GM15510 (cell line): ENCODE measurements around the gene CDH4.

ENCODE experiments used
- POLR2A ChIP-seq: IDR thresholded peaks from 3 replicates; pipeline ENCODE4 v1.6.1; 2011; ENCODE audit warnings: borderline replicate concordance; ENCODE audit not compliant: insufficient read length; ENCODE audit errors: extremely low read depth

CDH4 gene

DNA sequence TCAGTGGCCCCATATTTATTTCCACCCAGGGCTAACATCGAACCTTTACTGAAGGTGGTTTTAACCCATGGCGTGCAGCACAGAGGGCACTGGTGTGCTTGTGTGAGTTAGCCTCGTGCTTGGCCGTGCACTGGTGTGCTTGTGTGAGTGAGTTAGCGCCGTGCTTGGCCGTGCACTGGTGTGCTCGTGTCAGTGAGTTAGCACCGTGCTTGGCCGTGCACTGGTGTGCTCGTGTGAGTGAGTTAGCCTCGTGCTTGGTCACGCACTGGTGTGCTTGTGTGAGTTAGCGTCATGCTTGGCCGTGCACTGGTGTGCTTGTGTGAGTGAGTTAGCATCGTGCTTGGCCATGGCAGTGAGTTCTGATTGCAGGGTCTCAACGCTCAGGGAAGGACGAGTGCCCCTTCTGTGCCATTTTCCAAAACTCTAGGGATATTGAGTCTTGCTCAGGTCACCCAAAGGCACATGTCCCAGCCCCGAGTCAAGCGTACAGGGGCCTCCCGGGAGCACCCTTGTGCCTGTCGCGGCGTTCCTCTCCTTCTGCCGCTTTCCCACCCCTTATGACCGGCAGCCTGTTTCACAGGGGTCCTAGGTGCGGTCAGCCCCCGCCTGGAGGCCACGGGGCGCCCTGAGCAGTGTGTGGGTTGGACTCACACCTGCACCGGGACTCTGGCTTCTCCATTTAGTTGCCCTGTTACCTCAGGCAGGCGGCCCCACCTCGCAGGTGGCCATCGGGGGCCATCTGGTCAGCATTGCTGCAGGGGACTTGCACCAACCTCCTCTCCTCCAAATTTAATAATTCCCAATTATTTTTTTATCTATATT is 399.1 kb downstream of the CDH4 start:
- TF ChIP-seq POLR2A, result no peak

DNA sequence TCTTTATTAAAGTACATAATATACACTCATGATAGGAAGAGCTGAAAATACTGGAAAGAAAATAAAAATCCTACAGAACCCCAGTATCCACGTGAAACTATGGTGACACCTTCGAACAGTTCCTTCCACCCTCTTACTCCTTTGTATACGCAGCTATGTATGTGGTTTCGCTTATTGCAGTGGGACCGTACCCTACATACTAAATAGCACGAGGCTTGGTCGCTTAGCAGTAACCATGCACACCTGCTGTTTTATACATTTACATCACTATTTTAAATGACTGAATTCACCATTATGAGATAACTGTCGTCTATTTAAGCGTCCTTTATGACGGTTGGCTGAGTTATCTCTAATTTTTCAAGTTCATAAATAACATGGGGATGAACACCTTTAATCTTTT is 400.1 kb downstream of the CDH4 start:
- TF ChIP-seq POLR2A, result no peak

DNA sequence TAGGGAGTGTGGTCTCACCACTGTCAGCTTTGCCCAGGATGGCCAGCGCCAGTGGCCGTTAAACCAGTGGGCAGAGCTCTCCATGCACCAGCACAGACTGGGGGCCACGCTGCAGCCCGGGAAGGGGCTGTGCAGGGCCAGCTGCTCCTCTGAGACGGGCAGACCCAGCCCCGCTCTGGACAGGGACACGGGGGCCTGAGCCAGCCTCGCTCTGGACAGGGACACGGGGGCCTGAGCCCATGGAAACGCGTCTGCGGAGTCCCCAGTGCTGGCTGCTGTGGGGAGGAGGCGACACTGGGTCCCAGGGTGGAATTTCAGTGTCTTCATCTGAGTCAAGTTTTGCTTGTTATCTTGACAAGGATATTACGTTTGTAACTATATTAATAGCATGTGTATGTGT is 402.7 kb downstream of the CDH4 start:
- TF ChIP-seq POLR2A, result no peak

DNA sequence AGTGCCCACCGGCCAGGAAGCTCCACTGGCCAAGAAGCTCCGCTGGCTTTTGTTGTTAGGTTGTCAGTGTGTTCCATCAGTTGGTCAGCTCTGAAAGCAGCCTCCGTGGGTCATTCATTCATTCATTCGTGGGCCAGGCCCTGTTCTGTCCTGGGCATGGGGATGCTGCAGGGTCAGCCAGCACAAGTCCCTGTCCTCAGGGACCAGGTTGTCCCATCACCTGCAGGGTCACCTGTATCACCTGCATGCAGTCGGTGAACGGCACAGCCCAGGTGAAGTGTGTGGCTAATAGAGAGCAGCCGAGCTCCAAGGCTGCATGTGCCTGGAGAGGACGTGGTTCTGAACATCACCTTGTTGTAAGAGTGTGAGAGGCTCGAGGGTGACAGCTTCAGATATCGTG is 403.5 kb downstream of the CDH4 start:
- TF ChIP-seq POLR2A, result no peak

DNA sequence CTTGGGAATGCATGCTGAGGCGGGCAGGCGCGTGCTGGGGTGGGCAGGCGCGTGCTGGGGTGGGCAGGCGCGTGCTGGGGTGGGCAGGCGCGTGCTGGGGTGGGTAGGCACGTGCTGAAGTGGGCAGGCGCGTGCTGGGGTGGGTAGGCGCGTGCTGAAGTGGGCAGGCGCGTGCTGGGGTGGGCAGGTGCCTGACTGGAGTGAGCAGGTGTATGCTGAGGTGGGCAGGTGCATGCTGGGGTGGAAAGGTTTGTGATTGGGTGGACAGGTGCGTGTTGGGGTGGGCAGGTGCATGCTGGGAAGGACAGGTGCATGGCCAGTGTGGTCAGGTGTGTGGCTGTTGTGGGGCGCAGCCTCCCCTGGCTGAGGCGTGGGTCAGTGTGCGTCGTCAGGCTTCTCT is 404.1 kb downstream of the CDH4 start:
- no peak for TF ChIP-seq POLR2A

DNA sequence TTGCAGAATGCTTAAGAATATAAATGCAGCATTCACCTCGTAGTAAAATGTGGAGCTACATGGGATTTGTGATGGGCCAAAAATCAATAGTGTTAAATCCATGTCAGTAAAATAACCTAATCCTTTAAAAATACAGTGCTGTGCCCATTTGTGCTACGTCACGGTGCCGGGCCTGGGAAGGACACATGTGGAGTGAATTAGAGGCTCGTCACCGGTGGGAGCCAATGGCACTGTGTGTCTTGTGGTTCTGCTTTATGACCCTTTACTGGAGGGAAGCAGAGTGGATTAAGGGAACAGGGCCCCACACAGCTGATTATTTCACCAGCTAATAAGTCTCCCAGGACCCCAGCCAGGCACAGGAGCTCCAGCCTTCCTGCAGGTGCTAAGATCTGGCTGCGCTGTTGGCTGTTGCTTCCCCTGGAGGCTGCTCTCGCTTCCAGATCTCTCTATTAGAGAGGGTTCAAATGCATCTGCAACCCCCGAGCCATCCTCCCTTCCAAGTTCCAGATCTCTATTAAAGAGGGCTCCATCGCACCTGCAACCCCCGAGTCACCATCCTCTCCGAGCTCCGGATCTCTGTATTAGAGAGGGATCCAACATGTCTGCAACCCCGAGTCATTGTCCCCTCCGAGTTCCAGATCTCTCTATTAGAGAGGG is 405.8 kb downstream of the CDH4 start:
- no peak for TF ChIP-seq POLR2A

DNA sequence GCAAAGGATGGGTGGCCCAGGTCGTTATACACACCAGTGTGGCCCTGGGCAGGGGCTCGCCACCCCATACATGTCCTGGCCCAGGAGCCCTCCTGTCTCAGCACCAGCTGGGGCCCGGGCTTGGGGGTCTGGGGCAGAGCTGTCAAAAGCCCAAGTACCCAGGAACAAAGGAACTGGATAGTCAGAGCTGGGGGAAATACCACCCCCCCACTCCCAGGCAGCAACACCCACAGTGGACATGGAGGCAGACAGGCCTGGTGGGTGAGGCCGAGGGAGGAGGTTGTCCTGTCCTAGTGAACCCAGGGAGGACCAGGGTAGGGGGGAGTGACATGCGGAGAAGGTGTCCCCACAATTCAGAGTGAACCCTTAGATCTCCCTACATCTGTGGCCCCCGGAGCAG is 406.5 kb downstream of the CDH4 start:
- no peak for TF ChIP-seq POLR2A

DNA sequence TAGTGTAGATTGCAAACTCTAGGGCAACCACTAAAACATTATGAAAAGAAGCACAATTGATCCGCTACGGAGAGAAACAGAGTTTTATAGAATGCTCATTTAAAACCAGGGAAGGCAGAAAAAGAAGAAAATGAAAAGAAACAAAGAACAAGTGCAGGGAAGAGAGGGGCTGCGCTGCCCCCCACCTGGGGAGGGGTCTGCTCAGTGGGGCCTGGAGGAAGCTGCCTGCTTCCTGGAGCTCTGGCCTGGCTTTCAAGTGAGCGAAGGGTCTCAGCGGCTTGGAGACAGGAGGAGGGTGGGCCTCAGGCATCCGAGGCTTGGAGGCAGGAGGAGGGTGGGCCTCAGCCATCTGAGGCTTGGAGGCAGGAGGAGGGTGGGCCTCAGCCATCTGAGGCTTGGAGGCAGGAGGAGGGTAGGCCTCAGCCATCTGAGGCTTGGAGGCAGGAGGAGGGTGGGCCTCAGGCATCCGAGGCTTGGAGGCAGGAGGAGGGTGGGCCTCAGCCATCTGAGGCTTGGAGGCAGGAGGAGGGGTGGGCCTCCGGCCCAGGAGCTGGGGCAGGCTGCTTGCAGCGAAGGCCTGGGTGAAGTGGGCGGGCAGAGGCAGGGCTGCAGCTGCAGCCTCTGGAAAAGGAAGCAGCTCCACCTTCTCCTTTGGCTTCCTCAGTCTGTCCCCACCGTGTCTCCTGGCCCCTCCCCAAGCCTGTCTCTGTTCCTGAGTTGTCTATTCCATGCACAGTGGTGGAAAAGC is 407.4 kb downstream of the CDH4 start:
- TF ChIP-seq POLR2A, result no peak

DNA sequence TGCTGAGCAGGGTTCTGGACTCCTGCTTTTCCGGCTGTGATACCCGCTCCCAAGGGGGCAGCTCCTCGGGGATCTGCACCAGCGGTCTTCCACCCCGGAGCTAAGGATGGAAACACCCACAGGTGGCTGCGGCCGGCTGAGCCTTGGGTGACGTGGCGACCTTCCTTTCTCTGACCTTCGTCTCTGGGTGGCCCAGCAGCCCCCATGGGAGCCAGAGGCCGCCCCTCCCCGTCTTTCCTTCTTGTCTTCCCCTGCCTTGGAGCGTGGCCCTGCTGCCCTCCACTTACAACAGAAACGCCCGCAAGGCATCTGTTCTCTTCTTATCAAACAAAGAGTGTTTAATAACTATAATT is 407.9 kb downstream of the CDH4 start:
- TF ChIP-seq POLR2A, result no peak

DNA sequence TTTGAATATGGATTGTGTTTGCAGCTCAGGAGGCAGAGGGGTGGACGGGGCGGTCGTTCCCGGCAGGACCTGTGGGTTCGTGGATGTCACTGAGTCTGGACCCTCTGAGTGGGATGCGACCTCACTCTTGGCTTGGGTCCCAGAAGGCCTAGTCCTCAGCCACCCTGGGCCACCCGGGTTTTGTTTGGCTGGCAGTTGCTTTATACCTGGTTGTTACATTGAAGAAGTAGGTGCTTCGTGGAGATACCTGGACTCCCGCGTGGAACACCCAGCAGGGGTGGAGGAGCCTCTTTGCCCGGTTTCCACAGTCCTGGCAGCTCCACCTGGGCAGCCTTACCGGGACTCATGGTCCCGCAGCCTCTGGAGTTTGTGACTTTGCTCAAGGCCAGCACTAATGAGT is 408.5 kb downstream of the CDH4 start:
- TF ChIP-seq POLR2A, result no peak

DNA sequence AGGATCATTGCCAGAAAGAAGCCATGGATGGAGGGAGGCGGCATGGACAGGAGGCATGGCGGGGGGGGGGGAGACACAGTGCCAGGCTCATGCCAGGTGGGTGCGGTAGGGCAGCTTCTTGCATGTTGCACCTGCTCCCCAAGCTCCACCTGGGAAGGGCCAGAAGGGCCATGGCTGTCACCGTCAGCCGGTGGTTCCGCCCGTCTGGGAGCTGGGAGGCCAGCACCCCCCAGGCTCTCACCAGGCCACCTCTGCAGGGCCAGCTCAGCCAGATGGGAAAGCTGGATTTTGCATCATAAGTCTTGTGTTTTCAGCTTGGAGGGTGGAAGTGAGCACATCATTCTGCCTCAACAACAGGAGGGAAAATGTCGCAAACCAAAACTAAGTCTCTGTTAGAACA is 409.0 kb downstream of the CDH4 start:
- TF ChIP-seq POLR2A, result no peak

DNA sequence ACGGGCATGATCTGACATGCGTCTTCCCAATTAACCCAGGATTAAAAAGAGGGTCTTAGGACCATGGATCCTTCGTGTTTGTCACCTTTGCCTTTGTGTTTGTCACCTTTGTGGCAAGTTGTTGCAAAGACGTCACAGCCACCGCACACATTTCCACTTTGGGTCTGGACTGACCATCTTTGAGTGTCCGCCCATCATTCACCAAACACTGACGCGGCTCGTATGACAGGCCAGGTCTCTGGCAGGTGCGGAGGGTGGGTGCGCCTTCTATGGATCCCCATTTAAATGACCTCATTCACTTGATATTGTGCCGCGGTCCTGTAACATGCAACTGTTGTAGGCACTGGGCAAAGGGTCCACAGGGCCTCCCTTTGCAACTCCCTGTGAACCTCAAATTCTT is 409.5 kb downstream of the CDH4 start:
- no peak for TF ChIP-seq POLR2A

DNA sequence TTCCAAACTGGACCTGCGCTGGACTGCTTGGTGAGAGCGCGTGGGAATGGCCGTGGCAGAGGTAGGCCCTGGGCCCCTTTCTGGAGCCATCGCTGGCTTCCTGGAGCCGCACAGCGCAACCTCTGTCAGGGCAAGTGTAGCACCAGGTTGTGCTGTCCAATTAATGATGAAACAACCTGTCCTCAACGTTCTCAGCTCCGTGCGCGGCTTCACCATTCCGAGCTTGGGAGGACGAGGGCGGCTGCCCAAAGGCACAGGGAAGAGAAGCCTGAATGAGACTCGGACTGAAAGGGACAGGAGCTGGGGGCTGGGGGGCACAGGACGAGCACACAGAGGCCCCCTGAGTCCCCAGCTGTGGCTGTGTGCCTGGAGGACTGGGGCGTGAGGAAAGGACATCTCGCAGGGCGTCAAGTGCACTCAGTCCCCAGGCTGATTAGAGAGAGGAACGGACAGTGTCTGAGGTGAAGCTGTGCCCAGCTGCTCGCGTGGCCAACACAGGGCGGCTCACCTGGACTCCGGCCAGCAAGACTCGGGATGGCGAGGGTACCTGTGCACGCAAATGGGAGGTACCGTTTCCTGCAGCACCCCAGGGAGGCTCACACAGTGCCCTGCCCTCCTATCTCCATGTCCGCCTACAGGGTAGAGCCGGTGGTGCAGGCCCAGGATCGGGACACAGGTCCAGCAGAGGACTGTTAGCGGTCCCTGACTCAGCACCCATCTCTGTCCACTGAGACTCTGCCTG is 410.3 kb downstream of the CDH4 start:
- TF ChIP-seq POLR2A, result no peak

DNA sequence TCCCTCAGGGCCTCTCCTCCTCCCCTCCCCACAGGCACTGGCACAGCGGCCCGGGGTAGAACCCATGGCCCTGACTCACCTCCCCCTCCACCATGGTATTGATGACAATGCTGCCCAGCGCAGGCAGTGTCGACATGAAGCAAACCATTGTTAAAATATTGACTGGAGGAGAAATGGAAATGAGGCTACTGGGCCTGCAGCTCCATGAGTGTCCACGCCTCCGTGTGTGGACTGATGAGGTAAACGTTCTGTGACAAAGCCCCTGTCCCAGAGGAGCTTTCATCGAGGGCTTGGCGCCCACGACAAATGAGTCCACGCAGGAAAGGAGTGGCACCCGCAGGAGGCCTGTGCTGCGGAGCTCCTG is 410.9 kb downstream of the CDH4 start:
- TF ChIP-seq POLR2A, result no peak
